Parathyroid adenoma (tissue), 2 donors: Measurements from ENCODE around the gene FDX2.
"Not testable (repeated sequence)": the region's sequence is repeated elsewhere in the genome, so short reads cannot be mapped to it uniquely, and the experiment has no call there.

ENCODE experiments used
- H2AFZ ChIP-seq: fragments of 300-600 bp; sonication (generic); one replicate; pipeline ENCODE4 v1.7.0; 2017; ENCODE audit warnings: antibody characterized with exemption, mild to moderate bottlenecking
- H3K27ac ChIP-seq: fragments of 300-600 bp; sonication (generic); one replicate; pipeline ENCODE4 v1.7.0; 2017
- H3K27me3 ChIP-seq: fragments of 300-600 bp; sonication (generic); one replicate; pipeline ENCODE4 v1.7.0; 2017; ENCODE audit warnings: low read length; ENCODE audit not compliant: control insufficient read depth, insufficient read depth
- H3K36me3 ChIP-seq: fragments of 300-600 bp; sonication (generic); one replicate; pipeline ENCODE4 v1.7.0; 2017; ENCODE audit warnings: low read length; ENCODE audit not compliant: control insufficient read depth, insufficient read depth
- H3K4me1 ChIP-seq: fragments of 300-600 bp; sonication (generic); one replicate; pipeline ENCODE4 v1.7.0; 2017; ENCODE audit warnings: control low read depth
- H3K4me2 ChIP-seq: fragments of 300-600 bp; sonication (generic); one replicate; pipeline ENCODE4 v1.7.0; 2017; ENCODE audit warnings: low read length
- H3K4me3 ChIP-seq: fragments of 300-600 bp; sonication (generic); one replicate; pipeline ENCODE4 v1.7.0; 2017; ENCODE audit warnings: low read depth, low read length
- H3K79me2 ChIP-seq: fragments of 300-600 bp; sonication (generic); one replicate; pipeline ENCODE4 v1.7.0; 2017; ENCODE audit warnings: control low read depth
- H3K9ac ChIP-seq: fragments of 300-600 bp; sonication (generic); one replicate; pipeline ENCODE4 v1.7.0; 2017; ENCODE audit warnings: mild to moderate bottlenecking
- H3K9me3 ChIP-seq: fragments of 300-600 bp; sonication (generic); one replicate; pipeline ENCODE4 v1.7.0; 2017; ENCODE audit warnings: low read length; ENCODE audit not compliant: control insufficient read depth
- CTCF ChIP-seq: fragments of 300-600 bp; sonication (generic); IDR thresholded peaks from one replicate; pipeline ENCODE4 v1.7.0; 2017; ENCODE audit warnings: antibody characterized with exemption, mild to moderate bottlenecking
- donor health status: primary hyperparathyroidism.

FDX2 gene

GRCh38 chr19:10284960-10285278, 30.9 kb downstream of the FDX2 start:
- Histone ChIP-seq H3K4me3 (no peak overlapping the region), H3K9ac (no peak overlapping the region), H3K27me3 (no peaks in the 10 kb centered on the region), H3K27ac (no peak overlapping the region), H3K9me3 (no peaks in the 10 kb centered on the region), H3K36me3 (no peaks in the 10 kb centered on the region), H2AFZ (no peak overlapping the region), H3K4me2 (no peak overlapping the region), H3K4me1 (peaks cover 3% of the 10 kb centered on the region), H3K79me2 (no peaks in the 10 kb centered on the region)
- TF ChIP-seq CTCF = no peak

GRCh38 chr19:10284065-10284959, 31.5 kb downstream of the FDX2 start:
- Histone ChIP-seq H3K9me3 (no peaks in the 10 kb centered on the region), H3K27ac (no peak overlapping the region), H3K79me2 (no peaks in the 10 kb centered on the region), H3K4me1 (peaks cover 1% of the 10 kb centered on the region), H3K4me3 (no peak overlapping the region), H3K27me3 (no peaks in the 10 kb centered on the region), H2AFZ (no peak overlapping the region), H3K9ac (no peak overlapping the region), H3K36me3 (no peaks in the 10 kb centered on the region), H3K4me2 (no peak overlapping the region)
- no peak for TF ChIP-seq CTCF

- no peaks in the 10 kb centered on the region for H3K9me3 ChIP-seq
- no peaks in the 10 kb centered on the region for H3K79me2 ChIP-seq
- H2AFZ ChIP-seq = no peak overlapping the region
- H3K4me1 ChIP-seq = no peaks in the 10 kb centered on the region
- no peak overlapping the region for H3K9ac ChIP-seq
- no peak overlapping the region for H3K27ac ChIP-seq
- no peak for TF ChIP-seq CTCF
- H3K27me3 ChIP-seq = no peaks in the 10 kb centered on the region
- H3K4me2 ChIP-seq = no peak overlapping the region
- H3K36me3 ChIP-seq = no peaks in the 10 kb centered on the region
- H3K4me3 ChIP-seq = no peak overlapping the region
These were observed 32.3 kb downstream of the FDX2 start for GRCh38 chr19:10283301-10284064.

- H3K4me3 ChIP-seq, H3K36me3 ChIP-seq, H3K9me3 ChIP-seq, H3K9ac ChIP-seq, H3K27me3 ChIP-seq, H3K27ac ChIP-seq, H3K79me2 ChIP-seq, H3K4me2 ChIP-seq, H3K4me1 ChIP-seq, H2AFZ ChIP-seq: not testable (repeated sequence)
These were observed 33.8 kb downstream of the FDX2 start for GRCh38 chr19:10282043-10282442.

- Histone ChIP-seq H3K27me3 (no peaks in the 10 kb centered on the region), H3K4me1 (no peaks in the 10 kb centered on the region), H3K4me3 (no peak overlapping the region), H3K36me3 (no peaks in the 10 kb centered on the region), H3K4me2 (no peak overlapping the region), H3K9ac (no peak overlapping the region), H3K27ac (no peak overlapping the region), H3K79me2 (no peaks in the 10 kb centered on the region), H2AFZ (no peak overlapping the region), H3K9me3 (no peaks in the 10 kb centered on the region)
- TF ChIP-seq CTCF = no peak
These were observed 35.9 kb downstream of the FDX2 start for GRCh38 chr19:10279737-10280442.
